ENCODE results near the gene AUTS2. TPM values are rescaled to one million over a fixed set of nuclear protein-coding genes. Genes with fewer than 3 reads are reported as not detected.

Gene AUTS2
- total and polyA plus RNA-seq, 2 donors (not counting 1 experiment from before 2014, with no cell fraction given) = 0.60 to 9.1 TPM

DNA sequence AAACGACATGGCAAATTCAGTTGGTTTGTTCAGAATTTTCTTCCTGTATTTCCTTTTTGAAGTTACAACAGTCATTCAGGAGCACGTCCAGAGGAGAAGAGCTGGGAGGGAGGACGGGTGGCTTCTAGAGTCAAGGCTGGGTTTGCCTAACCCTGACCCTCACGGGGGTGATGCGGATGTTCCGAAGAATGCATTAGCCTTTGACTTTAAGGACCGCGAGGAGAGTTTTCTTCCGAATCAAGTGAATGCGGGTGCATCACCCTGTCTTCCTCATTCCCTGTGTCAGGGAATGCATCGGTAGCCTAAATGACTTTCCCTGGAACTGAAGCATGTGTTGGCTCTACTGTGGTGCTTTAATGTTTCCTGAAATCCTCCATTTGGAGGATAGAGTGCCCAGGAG, 1137.0 kb downstream of the AUTS2 start:
- no peak for TF ChIP-seq EZH2 (IDR thresholded peaks at IDR 0.05; ENCODE audit: low read length, missing control alignments)
- TF ChIP-seq, protein P1, sequence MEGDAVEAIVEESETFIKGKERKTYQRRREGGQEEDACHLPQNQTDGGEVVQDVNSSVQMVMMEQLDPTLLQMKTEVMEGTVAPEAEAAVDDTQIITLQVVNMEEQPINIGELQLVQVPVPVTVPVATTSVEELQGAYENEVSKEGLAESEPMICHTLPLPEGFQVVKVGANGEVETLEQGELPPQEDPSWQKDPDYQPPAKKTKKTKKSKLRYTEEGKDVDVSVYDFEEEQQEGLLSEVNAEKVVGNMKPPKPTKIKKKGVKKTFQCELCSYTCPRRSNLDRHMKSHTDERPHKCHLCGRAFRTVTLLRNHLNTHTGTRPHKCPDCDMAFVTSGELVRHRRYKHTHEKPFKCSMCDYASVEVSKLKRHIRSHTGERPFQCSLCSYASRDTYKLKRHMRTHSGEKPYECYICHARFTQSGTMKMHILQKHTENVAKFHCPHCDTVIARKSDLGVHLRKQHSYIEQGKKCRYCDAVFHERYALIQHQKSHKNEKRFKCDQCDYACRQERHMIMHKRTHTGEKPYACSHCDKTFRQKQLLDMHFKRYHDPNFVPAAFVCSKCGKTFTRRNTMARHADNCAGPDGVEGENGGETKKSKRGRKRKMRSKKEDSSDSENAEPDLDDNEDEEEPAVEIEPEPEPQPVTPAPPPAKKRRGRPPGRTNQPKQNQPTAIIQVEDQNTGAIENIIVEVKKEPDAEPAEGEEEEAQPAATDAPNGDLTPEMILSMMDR (conservative IDR thresholded peaks at IDR 0.05 in 1 of 2, IDR thresholded peaks at IDR 0.05 in 1 of 2; ENCODE audit: low read depth in 1 of 2, low read length in 2 of 2) = no peak

DNA sequence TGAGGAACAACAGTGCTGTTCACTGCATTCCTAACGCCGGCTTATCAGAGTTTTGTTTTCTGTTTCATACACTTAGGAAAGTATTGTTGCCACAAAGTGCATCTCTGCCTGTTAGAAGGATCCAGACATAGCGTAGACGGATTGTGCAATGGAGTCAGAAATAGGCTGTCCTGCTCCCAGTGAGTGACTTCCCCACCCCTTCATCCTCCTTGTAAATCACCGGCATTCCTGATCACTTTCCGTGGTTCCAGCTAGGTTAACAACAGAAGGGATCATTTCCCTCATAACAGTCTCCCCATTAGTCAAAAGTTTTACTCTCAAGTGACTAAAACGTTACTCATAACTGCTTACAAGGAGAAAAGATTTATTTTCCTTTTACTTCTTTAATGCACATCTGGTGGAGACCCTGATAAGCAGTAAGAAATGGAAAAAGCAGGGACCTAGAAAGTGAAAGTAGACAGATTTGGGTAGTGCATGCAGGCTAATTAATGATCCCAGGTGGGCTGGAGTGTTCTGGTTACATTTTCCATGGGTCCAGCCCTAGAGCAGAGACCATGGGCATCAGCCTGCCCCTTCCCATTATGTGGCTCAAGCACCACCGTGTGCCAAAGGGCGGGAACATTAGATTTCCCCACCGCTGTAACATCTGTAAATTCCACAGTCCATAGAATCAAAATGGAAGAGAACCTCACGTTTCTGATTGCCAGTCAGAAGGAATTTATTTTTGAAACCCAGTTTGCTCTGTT, 1138.6 kb downstream of the AUTS2 start:
- peak; percentile 70 to 92 for DNase-seq (ENCODE audit: low read depth in 2 of 2)
- H2AFZ ChIP-seq (ENCODE audit: low read length) = no peak overlapping the region

More for the DNA sequence above, 1137.0 kb downstream of the AUTS2 start:
- Histone ChIP-seq H3K27me3 (ENCODE audit: control insufficient read depth, insufficient read depth, low read length) (no peaks in the 10 kb centered on the region), H3K4me2 (ENCODE audit: extremely low read depth, insufficient read depth, low read length) (no peak overlapping the region), H3K9ac (ENCODE audit: insufficient read depth, low read length) (no peak overlapping the region), H3K4me1 (ENCODE audit: control insufficient read depth, extremely low read depth, insufficient read depth, low read length) (no peaks in the 10 kb centered on the region), H3K27ac (ENCODE audit: insufficient read depth, low read length) (no peak overlapping the region), H3K36me3 (ENCODE audit: control insufficient read depth, insufficient read depth, low read length) (no peaks in the 10 kb centered on the region), H2AFZ (ENCODE audit: low read length) (no peak overlapping the region), H3K79me2 (ENCODE audit: control insufficient read depth, insufficient read depth, low read length) (no peaks in the 10 kb centered on the region), H4K20me1 (ENCODE audit: control insufficient read depth, extremely low read depth, insufficient read depth, low read length) (no peaks in the 10 kb centered on the region), H3K9me3 (ENCODE audit: control insufficient read depth, insufficient read depth, low read depth, low read length) (no peaks in the 10 kb centered on the region), H3K4me3 (replicated peaks in 1 of 4; ENCODE audit: control extremely low read depth in 1 of 4, insufficient read depth in 1 of 4, low read depth in 3 of 4, low read length in 4 of 4) (no peak overlapping the region)
- no peak for DNase-seq (ENCODE audit: low read depth in 2 of 2)

DNA sequence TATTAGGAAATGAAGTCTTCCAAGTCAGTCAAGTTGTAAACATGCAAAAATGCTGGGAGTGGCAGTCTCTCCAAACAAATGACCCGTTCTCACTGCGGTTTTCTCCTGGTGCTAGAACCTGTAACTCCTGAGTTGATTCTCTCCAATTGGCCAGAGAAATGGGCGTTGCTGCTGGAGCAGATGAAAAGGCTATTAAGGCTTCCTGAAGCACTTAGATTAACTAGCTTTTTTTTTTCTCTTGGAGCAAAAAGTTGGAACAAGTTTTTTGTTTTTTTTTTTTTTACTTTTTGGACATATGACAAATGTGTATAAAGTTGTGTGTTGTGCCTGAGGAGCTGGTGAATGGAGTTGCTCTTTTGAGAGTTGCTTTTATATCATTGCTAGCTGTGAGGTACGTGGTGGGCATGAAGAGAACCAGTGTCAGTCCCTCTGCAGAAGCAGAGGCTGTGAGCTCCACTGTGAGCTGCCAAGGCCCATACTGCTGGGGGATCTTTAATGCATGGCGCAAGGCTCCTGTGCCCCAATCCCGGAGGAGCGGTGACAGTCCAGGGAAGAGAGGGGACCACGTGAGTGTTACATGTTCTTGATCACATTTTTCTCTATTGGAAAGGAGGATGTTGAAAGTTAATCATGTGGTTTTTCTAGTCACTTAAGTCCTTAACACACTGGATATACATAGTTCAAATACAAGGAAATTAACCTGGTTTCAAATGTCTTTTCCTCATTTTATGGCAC, 1140.0 kb downstream of the AUTS2 start:
- TF ChIP-seq, protein P1 (conservative IDR thresholded peaks at IDR 0.05 in 1 of 2, IDR thresholded peaks at IDR 0.05 in 1 of 2; ENCODE audit: low read depth in 1 of 2, low read length in 2 of 2) = no peak
- TF ChIP-seq EZH2 (IDR thresholded peaks at IDR 0.05; ENCODE audit: low read length, missing control alignments) = no peak
- Histone ChIP-seq H3K9me3 (ENCODE audit: control insufficient read depth, insufficient read depth, low read depth, low read length) (no peaks in the 10 kb centered on the region), H2AFZ (ENCODE audit: low read length) (no peak overlapping the region), H4K20me1 (ENCODE audit: control insufficient read depth, extremely low read depth, insufficient read depth, low read length) (no peaks in the 10 kb centered on the region), H3K4me3 (replicated peaks in 1 of 4; ENCODE audit: control extremely low read depth in 1 of 4, insufficient read depth in 1 of 4, low read depth in 3 of 4, low read length in 4 of 4) (no peak overlapping the region), H3K4me2 (ENCODE audit: extremely low read depth, insufficient read depth, low read length) (no peak overlapping the region), H3K9ac (ENCODE audit: insufficient read depth, low read length) (no peak overlapping the region), H3K27me3 (ENCODE audit: control insufficient read depth, insufficient read depth, low read length) (no peaks in the 10 kb centered on the region), H3K4me1 (ENCODE audit: control insufficient read depth, extremely low read depth, insufficient read depth, low read length) (no peaks in the 10 kb centered on the region), H3K36me3 (ENCODE audit: control insufficient read depth, insufficient read depth, low read length) (no peaks in the 10 kb centered on the region), H3K27ac (ENCODE audit: insufficient read depth, low read length) (no peak overlapping the region), H3K79me2 (ENCODE audit: control insufficient read depth, insufficient read depth, low read length) (no peaks in the 10 kb centered on the region)
- peak; percentile 40 to 68 for DNase-seq (ENCODE audit: low read depth in 2 of 2)

More for the DNA sequence above, 1138.6 kb downstream of the AUTS2 start:
- Histone ChIP-seq H3K27me3 (ENCODE audit: control insufficient read depth, insufficient read depth, low read length) (no peaks in the 10 kb centered on the region), H3K9ac (ENCODE audit: insufficient read depth, low read length) (no peak overlapping the region), H3K4me1 (ENCODE audit: control insufficient read depth, extremely low read depth, insufficient read depth, low read length) (no peaks in the 10 kb centered on the region), H3K4me2 (ENCODE audit: extremely low read depth, insufficient read depth, low read length) (peak overlapping the region; percentile 53), H3K27ac (ENCODE audit: insufficient read depth, low read length) (no peak overlapping the region), H4K20me1 (ENCODE audit: control insufficient read depth, extremely low read depth, insufficient read depth, low read length) (no peaks in the 10 kb centered on the region), H3K4me3 (replicated peaks in 1 of 4; ENCODE audit: control extremely low read depth in 1 of 4, insufficient read depth in 1 of 4, low read depth in 3 of 4, low read length in 4 of 4) (peak overlapping the region; percentile 5 to 53 (median 34)), H3K79me2 (ENCODE audit: control insufficient read depth, insufficient read depth, low read length) (no peaks in the 10 kb centered on the region), H3K36me3 (ENCODE audit: control insufficient read depth, insufficient read depth, low read length) (no peaks in the 10 kb centered on the region), H3K9me3 (ENCODE audit: control insufficient read depth, insufficient read depth, low read depth, low read length) (no peaks in the 10 kb centered on the region)
- TF ChIP-seq, protein P1 (conservative IDR thresholded peaks at IDR 0.05 in 1 of 2, IDR thresholded peaks at IDR 0.05 in 1 of 2; ENCODE audit: low read depth in 1 of 2, low read length in 2 of 2) = no peak
- TF ChIP-seq EZH2 (IDR thresholded peaks at IDR 0.05; ENCODE audit: low read length, missing control alignments) = no peak
